Neural cell (in vitro differentiated cells): ENCODE measurements around the gene RIN2. TPM values are rescaled to one million over a fixed set of nuclear protein-coding genes. Genes with fewer than 3 reads are reported as not detected.

Experiments
- H2AFZ ChIP-seq: fragments of 200-600, 300-800 bp; sonication (generic), shearing (Covaris generic); 2 replicates; pipeline ENCODE4 v1.6.0; 2014; ENCODE audit warnings: low read depth, mild to moderate bottlenecking, antibody characterized with exemption, low read length, moderate library complexity
- H3F3A ChIP-seq: fragments of 200-600 bp; shearing (Covaris generic); 2 replicates; pipeline ENCODE4 v1.6.1; 2016; ENCODE audit warnings: mild to moderate bottlenecking, moderate library complexity, mixed read lengths, antibody characterized with exemption, low read length; ENCODE audit not compliant: insufficient read depth, poor library complexity, severe bottlenecking
- H3K27ac ChIP-seq: fragments of 200-600, 300-800 bp; sonication (generic), shearing (Covaris generic); 2 replicates; pipeline ENCODE4 v1.5.1; 2014; ENCODE audit warnings: mild to moderate bottlenecking, low read length, moderate library complexity
- H3K27me3 ChIP-seq: fragments of 300-800, 200-600 bp; sonication (generic), shearing (Covaris generic); 2 replicates; pipeline ENCODE4 v1.6.0; 2014; ENCODE audit warnings: mild to moderate bottlenecking, low read depth, low read length, moderate library complexity; ENCODE audit not compliant: insufficient read depth
- H3K36me3 ChIP-seq: fragments of 300-800, 200-600 bp; sonication (generic), shearing (Covaris generic); 2 replicates; pipeline ENCODE4 v1.5.1; 2014; ENCODE audit warnings: mild to moderate bottlenecking, antibody characterized with exemption, low read length, moderate library complexity; ENCODE audit not compliant: insufficient read depth
- H3K4me2 ChIP-seq: fragments of 300-800, 200-600 bp; sonication (generic), shearing (Covaris generic); 2 replicates; pipeline ENCODE4 v1.6.0; 2014; ENCODE audit warnings: mild to moderate bottlenecking, low read length
- H3K4me3 ChIP-seq: fragments of 300-800, 200-600 bp; sonication (generic), shearing (Covaris generic); 2 replicates; pipeline ENCODE4 v1.5.1; 2014; ENCODE audit warnings: mild to moderate bottlenecking, low read length, moderate library complexity
- H3K79me2 ChIP-seq: fragments of 200-600 bp; shearing (Covaris generic); replicated peaks from 2 replicates; pipeline ENCODE4 v1.6.0; 2014; ENCODE audit warnings: mild to moderate bottlenecking, low read length, moderate library complexity; ENCODE audit not compliant: insufficient read depth
- H3K9ac ChIP-seq: fragments of 300-800, 200-600 bp; sonication (generic), shearing (Covaris generic); 2 replicates; pipeline ENCODE4 v1.6.1; 2016; ENCODE audit warnings: mild to moderate bottlenecking, low read length, mixed read lengths
- H3K9me2 ChIP-seq: fragments of 200-600 bp; shearing (Covaris generic); 2 replicates; pipeline ENCODE4 v1.6.1; 2016; ENCODE audit warnings: mild to moderate bottlenecking, low read length, mixed read lengths; ENCODE audit not compliant: insufficient read depth
- H3K9me3 ChIP-seq: fragments of 200-600, 300-800 bp; sonication (generic), shearing (Covaris generic); 2 replicates; pipeline ENCODE4 v1.6.1; 2016; ENCODE audit warnings: mild to moderate bottlenecking, mixed run types, low read length, moderate library complexity, mixed read lengths
- H4K20me1 ChIP-seq: fragments of 200-600 bp; shearing (Covaris generic); 2 replicates; pipeline ENCODE4 v1.6.1; 2016; ENCODE audit warnings: mild to moderate bottlenecking, mixed run types; ENCODE audit not compliant: insufficient read depth
- EP300 ChIP-seq: fragments of 450-650 bp; conservative IDR thresholded peaks from 2 replicates; pipeline ENCODE4 v1.6.1; 2014; ENCODE audit warnings: antibody characterized with exemption, mild to moderate bottlenecking, moderate library complexity; ENCODE audit not compliant: poor library complexity, severe bottlenecking
- EZH2 ChIP-seq: fragments of 200-600, 300-800 bp; shearing (Covaris generic), sonication (generic); IDR thresholded peaks from 2 replicates; pipeline ENCODE4 v1.6.1; 2014; ENCODE audit warnings: antibody characterized with exemption, low read length, borderline replicate concordance, mild to moderate bottlenecking; ENCODE audit not compliant: insufficient read depth, poor library complexity, severe bottlenecking
- MXI1 ChIP-seq: fragments of 450-650 bp; conservative IDR thresholded peaks from 2 replicates; pipeline ENCODE4 v1.6.1; 2014; ENCODE audit warnings: antibody characterized with exemption, mild to moderate bottlenecking; ENCODE audit not compliant: poor library complexity, severe bottlenecking
- POLR2AphosphoS5 ChIP-seq: IDR thresholded peaks from 2 replicates; pipeline ENCODE4 v1.6.1; 2012
- RAD21 ChIP-seq: fragments of 450-650 bp; conservative IDR thresholded peaks from 2 replicates; pipeline ENCODE4 v1.6.1; 2014; ENCODE audit warnings: antibody characterized with exemption, mild to moderate bottlenecking, moderate library complexity
- SMC3 ChIP-seq: fragments of 450-650 bp; conservative IDR thresholded peaks from 2 replicates; pipeline ENCODE4 v1.6.1; 2014; ENCODE audit warnings: antibody characterized with exemption, mild to moderate bottlenecking, moderate library complexity; ENCODE audit not compliant: poor library complexity
- TAF1 ChIP-seq: IDR thresholded peaks from 2 replicates; pipeline ENCODE4 v1.6.1; 2012; ENCODE audit warnings: low read depth
- polyA plus RNA-seq: library from polyadenylated mRNA; depleted of rRNA; stranded (reverse); fragments of >200 nt; gene quantifications from 2 replicates; pipeline ENCODE4 v1.2.3, GENCODE V29; 2014
- TF ChIP-seq, protein P1 (sequence below): fragments of 450-650 bp; IDR thresholded peaks from 2 replicates; pipeline ENCODE4 v1.5.1; 2014; ENCODE audit warnings: antibody characterized with exemption, mild to moderate bottlenecking, moderate library complexity; ENCODE audit not compliant: poor library complexity, severe bottlenecking
- TF ChIP-seq, protein P2 (sequence below): IDR thresholded peaks from 2 replicates; pipeline ENCODE4 v1.6.1; 2012; ENCODE audit warnings: borderline replicate concordance

RIN2 gene
- polyA plus RNA-seq, 1 donor from 2014 or later: 4.7 TPM

DNA sequence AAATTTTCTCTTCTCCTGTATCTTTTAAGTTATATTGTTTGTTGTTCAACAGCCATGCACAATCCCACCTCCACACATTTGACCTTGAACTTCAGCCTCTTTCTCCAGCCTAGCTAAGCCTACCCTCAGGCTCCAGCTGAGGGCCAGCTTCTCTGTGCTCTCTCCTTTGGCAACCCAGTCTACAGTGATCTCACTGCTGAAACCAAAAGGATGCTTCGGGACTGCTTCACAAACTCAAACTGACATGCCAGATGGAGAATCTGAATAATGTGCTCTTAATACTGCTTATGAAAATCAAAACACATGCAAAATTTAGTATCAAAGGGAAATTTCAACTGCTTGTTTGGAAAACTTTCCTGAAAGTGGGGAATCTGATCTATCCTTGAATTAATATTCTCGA is 16.1 kb upstream of the RIN2 start:
- Histone ChIP-seq H3K4me2 (no peak overlapping the region), H2AFZ (no peak overlapping the region), H3K79me2 (no peaks in the 10 kb centered on the region), H3K9me3 (no peaks in the 10 kb centered on the region), H3K9me2 (no peaks in the 10 kb centered on the region), H3K27me3 (no peaks in the 10 kb centered on the region), H3K4me3 (no peak overlapping the region), H4K20me1 (no peaks in the 10 kb centered on the region), H3K36me3 (no peaks in the 10 kb centered on the region), H3K9ac (no peak overlapping the region), H3K27ac (no peak overlapping the region), H3F3A (no peaks in the 10 kb centered on the region)
- TF ChIP-seq EP300 (no peak), EZH2 (no peak), POLR2AphosphoS5 (no peak), SMC3 (no peak), RAD21 (no peak), MXI1 (no peak), TAF1 (no peak)
- TF ChIP-seq, protein P1, sequence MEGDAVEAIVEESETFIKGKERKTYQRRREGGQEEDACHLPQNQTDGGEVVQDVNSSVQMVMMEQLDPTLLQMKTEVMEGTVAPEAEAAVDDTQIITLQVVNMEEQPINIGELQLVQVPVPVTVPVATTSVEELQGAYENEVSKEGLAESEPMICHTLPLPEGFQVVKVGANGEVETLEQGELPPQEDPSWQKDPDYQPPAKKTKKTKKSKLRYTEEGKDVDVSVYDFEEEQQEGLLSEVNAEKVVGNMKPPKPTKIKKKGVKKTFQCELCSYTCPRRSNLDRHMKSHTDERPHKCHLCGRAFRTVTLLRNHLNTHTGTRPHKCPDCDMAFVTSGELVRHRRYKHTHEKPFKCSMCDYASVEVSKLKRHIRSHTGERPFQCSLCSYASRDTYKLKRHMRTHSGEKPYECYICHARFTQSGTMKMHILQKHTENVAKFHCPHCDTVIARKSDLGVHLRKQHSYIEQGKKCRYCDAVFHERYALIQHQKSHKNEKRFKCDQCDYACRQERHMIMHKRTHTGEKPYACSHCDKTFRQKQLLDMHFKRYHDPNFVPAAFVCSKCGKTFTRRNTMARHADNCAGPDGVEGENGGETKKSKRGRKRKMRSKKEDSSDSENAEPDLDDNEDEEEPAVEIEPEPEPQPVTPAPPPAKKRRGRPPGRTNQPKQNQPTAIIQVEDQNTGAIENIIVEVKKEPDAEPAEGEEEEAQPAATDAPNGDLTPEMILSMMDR: no peak
- TF ChIP-seq, protein P2, sequence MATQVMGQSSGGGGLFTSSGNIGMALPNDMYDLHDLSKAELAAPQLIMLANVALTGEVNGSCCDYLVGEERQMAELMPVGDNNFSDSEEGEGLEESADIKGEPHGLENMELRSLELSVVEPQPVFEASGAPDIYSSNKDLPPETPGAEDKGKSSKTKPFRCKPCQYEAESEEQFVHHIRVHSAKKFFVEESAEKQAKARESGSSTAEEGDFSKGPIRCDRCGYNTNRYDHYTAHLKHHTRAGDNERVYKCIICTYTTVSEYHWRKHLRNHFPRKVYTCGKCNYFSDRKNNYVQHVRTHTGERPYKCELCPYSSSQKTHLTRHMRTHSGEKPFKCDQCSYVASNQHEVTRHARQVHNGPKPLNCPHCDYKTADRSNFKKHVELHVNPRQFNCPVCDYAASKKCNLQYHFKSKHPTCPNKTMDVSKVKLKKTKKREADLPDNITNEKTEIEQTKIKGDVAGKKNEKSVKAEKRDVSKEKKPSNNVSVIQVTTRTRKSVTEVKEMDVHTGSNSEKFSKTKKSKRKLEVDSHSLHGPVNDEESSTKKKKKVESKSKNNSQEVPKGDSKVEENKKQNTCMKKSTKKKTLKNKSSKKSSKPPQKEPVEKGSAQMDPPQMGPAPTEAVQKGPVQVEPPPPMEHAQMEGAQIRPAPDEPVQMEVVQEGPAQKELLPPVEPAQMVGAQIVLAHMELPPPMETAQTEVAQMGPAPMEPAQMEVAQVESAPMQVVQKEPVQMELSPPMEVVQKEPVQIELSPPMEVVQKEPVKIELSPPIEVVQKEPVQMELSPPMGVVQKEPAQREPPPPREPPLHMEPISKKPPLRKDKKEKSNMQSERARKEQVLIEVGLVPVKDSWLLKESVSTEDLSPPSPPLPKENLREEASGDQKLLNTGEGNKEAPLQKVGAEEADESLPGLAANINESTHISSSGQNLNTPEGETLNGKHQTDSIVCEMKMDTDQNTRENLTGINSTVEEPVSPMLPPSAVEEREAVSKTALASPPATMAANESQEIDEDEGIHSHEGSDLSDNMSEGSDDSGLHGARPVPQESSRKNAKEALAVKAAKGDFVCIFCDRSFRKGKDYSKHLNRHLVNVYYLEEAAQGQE: no peak

DNA sequence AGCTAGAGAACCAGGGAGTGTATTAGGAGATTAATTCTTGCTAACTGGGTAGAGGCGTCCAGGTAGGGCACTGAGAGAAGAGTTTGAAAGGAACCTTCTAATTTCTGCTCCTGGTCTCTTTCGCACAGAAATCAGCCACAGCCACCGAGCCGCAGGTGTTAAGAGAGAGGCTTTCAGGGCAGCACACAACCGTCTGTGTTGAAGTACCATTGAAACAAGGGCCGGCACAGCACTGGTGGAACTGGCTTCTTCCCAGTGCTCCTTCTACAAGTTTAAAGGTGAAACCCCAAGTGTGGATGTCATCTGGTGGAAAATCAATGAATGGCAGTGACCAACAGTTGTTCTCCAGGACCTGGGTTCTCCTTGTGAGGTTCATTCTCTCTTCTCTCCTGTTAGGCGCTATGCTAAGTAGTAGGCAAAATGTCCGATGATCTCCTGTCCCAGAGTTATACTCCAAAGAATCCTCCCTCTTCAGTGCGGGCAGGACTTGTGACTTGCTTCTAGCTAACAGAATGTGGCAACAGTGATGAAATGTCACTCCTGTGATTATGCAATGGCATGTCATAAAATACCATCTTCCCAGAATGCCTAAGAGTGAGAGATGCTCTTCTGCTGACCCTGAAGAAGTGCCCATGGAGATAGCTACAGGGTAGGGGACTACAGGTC is 15.0 kb upstream of the RIN2 start:
- Histone ChIP-seq H3K27ac (no peak overlapping the region), H3K4me3 (no peak overlapping the region), H3K9me3 (no peaks in the 10 kb centered on the region), H2AFZ (no peak overlapping the region), H3K36me3 (no peaks in the 10 kb centered on the region), H3K9me2 (no peaks in the 10 kb centered on the region), H3K27me3 (no peaks in the 10 kb centered on the region), H4K20me1 (no peaks in the 10 kb centered on the region), H3F3A (no peaks in the 10 kb centered on the region), H3K9ac (no peak overlapping the region), H3K79me2 (no peaks in the 10 kb centered on the region), H3K4me2 (no peak overlapping the region)
- TF ChIP-seq MXI1 (no peak), TAF1 (no peak)
- TF ChIP-seq, protein P1: no peak
- TF ChIP-seq, protein P2: no peak
